Gastroesophageal sphincter (tissue), 3 donors: ENCODE results near the gene ENTPD5.

ENCODE experiments used
- EP300 ChIP-seq: sonication (generic); formaldehyde crosslinking; IDR thresholded peaks from one replicate; pipeline ENCODE4 v1.6.1; 2017; ENCODE audit warnings: antibody characterized with exemption, mild to moderate bottlenecking
- POLR2A ChIP-seq, 2 donors: fragments of 450-650 bp; IDR thresholded peaks; one replicate each; pipeline ENCODE4 v1.6.1; 2017; ENCODE audit warnings: antibody characterized with exemption in 2 of 2, mild to moderate bottlenecking in 2 of 2, moderate library complexity in 1 of 2
- TF ChIP-seq, protein P1 (sequence below), 4 experiments: fragments of 200-600 bp in 2 of 4; fragments of 450-650 bp in 2 of 4; sonication (generic) in 1 of 4; IDR thresholded peaks; one replicate each; pipeline ENCODE4 v1.5.1; 2017 to 2019; ENCODE audit warnings: antibody characterized with exemption in 4 of 4, mild to moderate bottlenecking in 2 of 4, moderate library complexity in 2 of 4

DNA sequence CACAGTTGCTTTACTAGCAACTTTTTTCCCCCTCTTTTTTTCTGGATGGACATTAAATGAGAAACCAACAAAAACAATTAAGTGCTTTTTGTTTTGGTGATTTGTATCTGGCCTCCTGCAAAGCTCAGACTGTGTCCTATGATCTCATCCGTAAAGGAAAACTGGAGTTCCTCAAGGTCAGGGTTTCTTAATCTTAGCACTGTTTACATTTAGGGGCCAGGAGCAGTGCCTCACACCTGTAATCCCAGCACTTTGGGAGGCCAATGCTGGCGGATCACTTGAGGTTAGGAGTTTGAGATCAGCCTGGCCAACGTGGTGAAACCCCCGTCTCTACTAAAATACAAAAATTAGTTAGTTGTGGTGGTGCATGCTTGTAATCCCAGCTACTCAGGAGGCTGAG, 28.0 kb downstream of the ENTPD5 start:
- TF ChIP-seq EP300 (no peak), POLR2A (IDR thresholded peaks at IDR 0.05) (no peak)
- TF ChIP-seq, protein P1, sequence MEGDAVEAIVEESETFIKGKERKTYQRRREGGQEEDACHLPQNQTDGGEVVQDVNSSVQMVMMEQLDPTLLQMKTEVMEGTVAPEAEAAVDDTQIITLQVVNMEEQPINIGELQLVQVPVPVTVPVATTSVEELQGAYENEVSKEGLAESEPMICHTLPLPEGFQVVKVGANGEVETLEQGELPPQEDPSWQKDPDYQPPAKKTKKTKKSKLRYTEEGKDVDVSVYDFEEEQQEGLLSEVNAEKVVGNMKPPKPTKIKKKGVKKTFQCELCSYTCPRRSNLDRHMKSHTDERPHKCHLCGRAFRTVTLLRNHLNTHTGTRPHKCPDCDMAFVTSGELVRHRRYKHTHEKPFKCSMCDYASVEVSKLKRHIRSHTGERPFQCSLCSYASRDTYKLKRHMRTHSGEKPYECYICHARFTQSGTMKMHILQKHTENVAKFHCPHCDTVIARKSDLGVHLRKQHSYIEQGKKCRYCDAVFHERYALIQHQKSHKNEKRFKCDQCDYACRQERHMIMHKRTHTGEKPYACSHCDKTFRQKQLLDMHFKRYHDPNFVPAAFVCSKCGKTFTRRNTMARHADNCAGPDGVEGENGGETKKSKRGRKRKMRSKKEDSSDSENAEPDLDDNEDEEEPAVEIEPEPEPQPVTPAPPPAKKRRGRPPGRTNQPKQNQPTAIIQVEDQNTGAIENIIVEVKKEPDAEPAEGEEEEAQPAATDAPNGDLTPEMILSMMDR (IDR thresholded peaks at IDR 0.05) = no peak
